Natural killer cell (primary cell): ENCODE data around the gene TANC1. TPM values are rescaled to one million over a fixed set of nuclear protein-coding genes. Genes with fewer than 3 reads are reported as not detected.

Experiments used
- ATAC-seq, 3 donors: fragments of 150-1000 bp in 2 of 3; fragments of 200-7000 bp in 1 of 3; cut with Tn5 transposase; 1 replicate in 1 of 3; 2 replicates in 2 of 3; pipeline ENCODE4 v1.10.0; 2021; ENCODE audit warnings: mild to moderate bottlenecking in 2 of 3, moderate library complexity in 2 of 3
- DNase-seq, 2 donors: peaks; one replicate each; pipeline versions ENCODE4 v3.0.0 to v3.0.0-alpha.2; 2013 to 2021; ENCODE audit warnings: mixed read lengths in 1 of 2
- H3K27ac ChIP-seq: one replicate; pipeline ENCODE4 v1.5.1; 2013; ENCODE audit warnings: mild to moderate bottlenecking, low read length
- H3K27me3 ChIP-seq: one replicate; pipeline ENCODE4 v1.6.1; 2013; ENCODE audit warnings: low read length; ENCODE audit not compliant: control insufficient read depth, insufficient read depth
- H3K36me3 ChIP-seq: one replicate; pipeline ENCODE4 v1.6.1; 2013; ENCODE audit warnings: low read length; ENCODE audit not compliant: control insufficient read depth, insufficient read depth
- H3K4me1 ChIP-seq: one replicate; pipeline ENCODE4 v1.6.1; 2013; ENCODE audit warnings: low read length; ENCODE audit not compliant: control insufficient read depth, insufficient read depth
- H3K4me3 ChIP-seq: one replicate; pipeline ENCODE4 v1.5.1; 2013; ENCODE audit warnings: low read length
- H3K9me3 ChIP-seq: one replicate; pipeline ENCODE4 v1.6.1; 2013; ENCODE audit warnings: low read length; ENCODE audit not compliant: control insufficient read depth, insufficient read depth
- H3K27ac Mint-ChIP-seq, 2 donors: one replicate each; pipeline ENCODE4 v1.8.0; 2022; ENCODE audit warnings: mild to moderate bottlenecking in 2 of 2, mixed read lengths in 2 of 2, moderate library complexity in 1 of 2
- H3K27me3 Mint-ChIP-seq, 2 donors: one replicate each; pipeline ENCODE4 v1.8.0; 2022; ENCODE audit warnings: low read depth in 2 of 2, mixed read lengths in 2 of 2
- H3K36me3 Mint-ChIP-seq: one replicate; pipeline ENCODE4 v1.8.0; 2022; ENCODE audit warnings: mixed read lengths
- H3K4me1 Mint-ChIP-seq, 2 donors: one replicate each; pipeline ENCODE4 v1.8.0; 2022; ENCODE audit warnings: mixed read lengths in 2 of 2
- H3K4me3 Mint-ChIP-seq: one replicate; pipeline ENCODE4 v1.8.0; 2022; ENCODE audit warnings: mild to moderate bottlenecking, moderate library complexity, mixed read lengths
- H3K9me3 Mint-ChIP-seq, 2 donors: one replicate each; pipeline ENCODE4 v1.8.0; 2022; ENCODE audit warnings: mixed read lengths in 2 of 2
- WGBS: methylation state at CpG from one replicate; pipeline ENCODE4 v1.1.7; 2013; ENCODE audit warnings: missing lambda C conversion rate; ENCODE audit not compliant: insufficient coverage; 5-methylcytosine and 5-hydroxymethylcytosine counted together
- intact Hi-C: fragments of 100-400 bp; cut with micrococcal nuclease; formaldehyde crosslinking; loops from one replicate; pipeline ENCODE4 v1.14.2; 2022
- total RNA-seq, 4 donors: library from RNA; stranded (reverse); fragments of 120-200 nt in 1 of 4; gene quantifications; one replicate each; pipeline versions ENCODE4 v1.2.3 to v1.2.4, GENCODE V29; 2013 to 2022
- TF ChIP-seq, protein P1 (sequence below): fragments of 200-600 bp; IDR thresholded peaks from one replicate; pipeline ENCODE4 v1.8.0; 2022; ENCODE audit warnings: antibody characterized with exemption

TANC1 gene
- total RNA-seq, 3 donors from 2014 or later (not counting 1 experiment from before 2014, with no cell fraction given): 0.82 to 4.2 (median 1.1) TPM

DNA sequence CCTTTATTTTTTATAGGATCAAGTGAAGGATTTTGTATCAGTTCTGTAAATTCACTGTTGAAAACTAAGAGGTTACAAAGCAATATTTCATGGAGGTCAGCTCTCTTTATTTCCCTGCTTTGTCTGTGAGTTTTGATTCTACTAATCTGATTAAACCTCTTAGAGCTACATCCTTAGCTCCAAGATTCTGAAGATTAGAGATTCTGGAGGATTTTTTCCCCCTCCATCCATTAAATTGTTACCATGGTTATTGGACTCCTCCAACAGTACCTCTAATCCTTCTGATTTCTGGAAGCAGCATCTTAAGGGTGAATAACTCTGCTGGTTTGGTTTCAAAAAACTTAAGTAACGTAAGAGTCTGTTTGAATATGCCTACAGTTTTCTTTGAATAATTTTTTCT, 110.0 kb downstream of the TANC1 start:
- Mint-ChIP-seq H3K27me3 (no peaks in the 10 kb centered on the region), H3K36me3 (no peaks in the 10 kb centered on the region), H3K4me3 (no peak overlapping the region), H3K9me3 (no peaks in the 10 kb centered on the region), H3K4me1 (no peaks in the 10 kb centered on the region), H3K27ac (no peak overlapping the region)
- H3K27me3 ChIP-seq: no peaks in the 10 kb centered on the region
- H3K4me3 ChIP-seq: no peak overlapping the region
- no peaks in the 10 kb centered on the region for H3K9me3 ChIP-seq
- ATAC-seq: no peak
- WGBS: 83% methylated on average over 1 of the region's 1 CpG
- no peak for DNase-seq
- TF ChIP-seq, protein P1, sequence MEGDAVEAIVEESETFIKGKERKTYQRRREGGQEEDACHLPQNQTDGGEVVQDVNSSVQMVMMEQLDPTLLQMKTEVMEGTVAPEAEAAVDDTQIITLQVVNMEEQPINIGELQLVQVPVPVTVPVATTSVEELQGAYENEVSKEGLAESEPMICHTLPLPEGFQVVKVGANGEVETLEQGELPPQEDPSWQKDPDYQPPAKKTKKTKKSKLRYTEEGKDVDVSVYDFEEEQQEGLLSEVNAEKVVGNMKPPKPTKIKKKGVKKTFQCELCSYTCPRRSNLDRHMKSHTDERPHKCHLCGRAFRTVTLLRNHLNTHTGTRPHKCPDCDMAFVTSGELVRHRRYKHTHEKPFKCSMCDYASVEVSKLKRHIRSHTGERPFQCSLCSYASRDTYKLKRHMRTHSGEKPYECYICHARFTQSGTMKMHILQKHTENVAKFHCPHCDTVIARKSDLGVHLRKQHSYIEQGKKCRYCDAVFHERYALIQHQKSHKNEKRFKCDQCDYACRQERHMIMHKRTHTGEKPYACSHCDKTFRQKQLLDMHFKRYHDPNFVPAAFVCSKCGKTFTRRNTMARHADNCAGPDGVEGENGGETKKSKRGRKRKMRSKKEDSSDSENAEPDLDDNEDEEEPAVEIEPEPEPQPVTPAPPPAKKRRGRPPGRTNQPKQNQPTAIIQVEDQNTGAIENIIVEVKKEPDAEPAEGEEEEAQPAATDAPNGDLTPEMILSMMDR: no peak
- no peaks in the 10 kb centered on the region for H3K36me3 ChIP-seq
- intact Hi-C loops: no loop called here
- H3K27ac ChIP-seq: no peak overlapping the region
- H3K4me1 ChIP-seq: no peaks in the 10 kb centered on the region

DNA sequence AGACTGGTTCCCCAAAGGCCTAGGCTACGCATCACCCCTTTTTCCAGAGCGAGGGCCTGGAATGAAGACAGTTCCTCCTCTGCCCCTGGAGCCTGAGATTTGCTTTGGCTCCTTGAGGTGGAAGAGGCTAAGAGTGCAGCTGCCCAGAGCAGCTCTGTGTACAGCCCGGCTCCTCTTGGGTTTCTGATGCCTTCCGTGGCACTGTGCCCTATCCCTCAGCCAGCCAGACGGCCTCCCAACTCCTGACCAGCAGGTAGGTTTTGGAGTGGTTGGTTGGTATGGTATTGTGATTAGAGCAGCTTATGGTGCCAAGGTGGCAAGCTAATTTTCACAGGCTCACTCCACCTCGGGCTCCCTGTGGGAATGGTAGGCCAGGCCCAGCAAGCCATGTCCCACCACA, 112.2 kb downstream of the TANC1 start:
- Mint-ChIP-seq H3K36me3 (no peaks in the 10 kb centered on the region), H3K27ac (no peak overlapping the region), H3K9me3 (no peaks in the 10 kb centered on the region), H3K27me3 (no peaks in the 10 kb centered on the region), H3K4me3 (no peak overlapping the region), H3K4me1 (no peaks in the 10 kb centered on the region)
- TF ChIP-seq, protein P1: no peak
- Histone ChIP-seq H3K9me3 (no peaks in the 10 kb centered on the region), H3K27me3 (no peaks in the 10 kb centered on the region), H3K36me3 (no peaks in the 10 kb centered on the region), H3K27ac (no peak overlapping the region), H3K4me1 (no peaks in the 10 kb centered on the region), H3K4me3 (no peak overlapping the region)
- 95% methylated on average over 6 of the region's 6 CpGs for WGBS
- DNase-seq (no peak), ATAC-seq (no peak)
- intact Hi-C loops: no loop called here

DNA sequence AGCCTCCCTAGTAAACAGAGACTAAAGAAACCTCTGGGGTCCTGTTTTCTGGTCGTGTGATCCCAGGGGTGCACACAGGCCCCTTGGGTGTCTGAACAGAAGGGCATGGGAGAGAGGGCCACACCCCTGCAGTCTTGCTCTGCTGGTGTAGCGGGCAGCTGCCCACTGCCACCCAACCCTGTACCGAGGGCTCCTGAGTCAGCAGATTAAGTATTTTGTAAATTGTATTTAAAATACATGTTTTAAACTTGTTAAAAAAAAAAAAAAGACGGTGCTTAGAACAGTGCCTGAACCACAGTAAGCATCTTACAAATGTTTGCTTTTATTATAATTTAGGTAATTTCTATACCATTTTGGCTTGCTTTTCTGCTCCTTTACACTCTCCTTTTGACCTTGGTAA, 113.7 kb downstream of the TANC1 start:
- Mint-ChIP-seq H3K36me3 (no peaks in the 10 kb centered on the region), H3K27me3 (no peaks in the 10 kb centered on the region), H3K9me3 (no peaks in the 10 kb centered on the region), H3K4me3 (no peak overlapping the region), H3K4me1 (peaks cover 0 to 5% of the 10 kb centered on the region in 2 donors), H3K27ac (no peak overlapping the region)
- TF ChIP-seq, protein P1: no peak
- WGBS: 88% methylated on average over 2 of the region's 4 CpGs
- H3K4me3 ChIP-seq: no peak overlapping the region
- no peaks in the 10 kb centered on the region for H3K36me3 ChIP-seq
- DNase-seq (no peak), ATAC-seq (no peak)
- no peaks in the 10 kb centered on the region for H3K9me3 ChIP-seq
- no peak overlapping the region for H3K27ac ChIP-seq
- H3K4me1 ChIP-seq: no peaks in the 10 kb centered on the region
- H3K27me3 ChIP-seq: no peaks in the 10 kb centered on the region
- intact Hi-C loops: no loop called here
